Measurements from ENCODE around the gene IQGAP2.

IQGAP2 gene

DNA sequence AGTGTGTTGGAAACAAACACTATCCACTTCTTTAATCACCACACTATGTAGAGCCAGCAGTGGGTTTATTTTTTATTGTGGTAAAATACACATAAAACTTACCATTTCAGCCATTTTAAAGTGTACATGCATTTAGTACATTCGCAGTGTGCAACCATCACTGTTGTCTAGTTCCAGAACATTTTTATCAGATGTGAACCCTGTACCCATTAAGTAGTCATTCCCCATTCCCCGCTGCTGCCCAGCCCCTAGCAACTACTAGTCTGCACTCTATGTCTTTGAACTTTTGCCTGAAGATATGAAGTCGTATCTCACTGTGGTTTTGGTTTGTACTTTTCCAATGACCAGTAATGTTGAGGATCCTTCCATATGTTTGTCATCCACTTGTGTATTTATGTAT lies 282.6 kb downstream of the IQGAP2 start:
- no peak for DNase-seq (ENCODE audit: low read depth in 2 of 2)

DNA sequence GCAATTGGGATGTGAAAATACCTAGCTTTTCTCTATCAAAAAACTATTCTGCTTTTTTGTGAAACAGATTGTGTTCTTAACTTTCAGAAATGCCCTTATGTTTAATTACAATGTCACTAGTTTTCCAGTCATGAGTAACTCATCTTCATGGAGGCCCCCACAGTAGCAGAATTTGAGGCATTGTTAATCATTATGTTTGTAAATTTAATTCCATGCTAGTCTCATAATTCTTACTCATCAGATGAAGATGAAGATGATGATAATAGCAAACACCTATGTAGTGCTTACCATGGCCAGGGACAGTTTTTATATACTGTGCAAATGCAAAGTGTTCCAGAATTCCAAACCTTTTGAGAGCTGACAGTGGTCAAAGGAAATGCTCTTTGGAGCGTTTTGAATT lies 285.1 kb downstream of the IQGAP2 start:
- no peak for DNase-seq (ENCODE audit: low read depth in 2 of 2)

DNA sequence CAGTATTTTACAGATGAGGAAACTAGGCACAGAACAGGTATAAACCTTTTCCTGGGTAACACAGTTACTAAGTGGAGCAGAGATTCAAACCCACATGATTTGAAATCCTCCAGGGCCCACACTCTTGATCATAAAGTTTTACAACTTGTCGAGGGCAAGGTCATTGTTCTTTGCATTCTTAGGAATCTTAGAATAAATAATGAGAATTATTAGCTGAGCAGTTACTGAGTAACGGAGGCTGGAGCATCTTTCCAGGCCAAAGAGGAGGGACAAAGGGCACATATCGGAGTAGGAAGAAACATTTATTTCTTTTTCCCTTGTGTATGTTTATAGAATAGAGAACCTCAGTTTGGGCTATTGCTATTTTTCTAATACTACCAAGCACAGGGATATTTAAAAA lies 285.8 kb downstream of the IQGAP2 start:
- DNase-seq (ENCODE audit: low read depth in 2 of 2): no peak

DNA sequence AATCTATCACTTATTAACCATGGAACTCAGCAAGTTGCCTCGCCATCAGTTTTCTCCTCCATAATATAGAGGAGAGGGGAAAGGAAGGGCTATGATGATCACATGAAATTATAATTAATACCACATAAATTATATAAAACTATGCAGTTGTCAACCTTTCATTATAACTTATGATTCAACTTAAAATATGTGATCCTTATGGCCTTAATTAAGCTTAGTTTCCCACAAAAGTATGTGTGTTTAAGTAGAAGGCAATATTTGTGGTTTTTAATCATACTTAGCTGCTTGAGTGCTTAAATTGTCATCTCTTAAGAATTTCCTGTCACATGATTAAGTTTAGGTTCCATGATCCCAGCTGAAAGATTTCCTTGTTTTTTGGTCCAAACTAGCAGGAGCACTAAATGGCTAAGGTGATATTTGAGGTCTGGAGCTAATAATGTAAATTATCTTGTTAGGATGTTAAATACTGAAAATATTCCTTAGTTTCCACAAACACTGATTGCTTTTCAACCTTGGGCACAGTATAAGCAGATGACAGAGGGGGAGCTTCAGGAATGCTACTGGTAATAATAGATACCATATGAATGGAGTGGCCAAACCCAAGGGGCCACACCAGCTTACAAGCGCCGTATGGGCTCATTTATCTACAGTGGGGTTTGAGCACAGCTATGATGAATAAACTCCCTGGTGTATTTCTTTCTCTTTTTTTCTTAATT lies 286.4 kb downstream of the IQGAP2 start:
- no peak for DNase-seq (ENCODE audit: low read depth in 2 of 2)

DNA sequence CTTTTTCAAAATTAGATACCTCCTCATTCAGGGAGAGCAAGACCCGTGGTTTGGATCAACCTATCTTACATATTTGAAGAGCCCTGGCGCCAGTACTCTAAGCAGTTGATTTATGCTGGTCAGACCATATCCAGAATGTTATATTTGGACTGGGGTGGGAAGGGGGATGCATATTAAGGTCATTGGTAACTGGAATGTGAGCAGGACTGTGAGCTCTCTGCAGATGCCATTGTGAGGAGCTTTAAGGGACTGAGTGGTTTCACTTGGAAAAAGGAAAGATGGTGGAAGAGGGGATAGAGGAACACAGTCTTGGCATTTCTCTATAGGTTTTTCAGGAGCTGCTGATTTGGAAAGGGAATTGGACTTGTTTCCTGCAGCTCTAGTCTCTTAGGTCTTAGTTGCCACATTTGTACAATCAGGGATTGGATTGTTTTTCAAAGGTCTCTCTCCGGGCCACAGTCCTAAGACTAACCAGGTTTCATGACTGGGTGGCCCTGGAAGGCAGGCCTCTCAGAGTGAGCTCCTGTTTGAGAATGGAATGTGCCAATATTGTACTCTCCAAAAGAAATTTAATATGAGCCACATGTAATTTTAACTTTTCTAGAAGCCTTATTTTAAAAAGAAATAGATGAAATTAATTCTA lies 287.1 kb downstream of the IQGAP2 start:
- no peak for DNase-seq (ENCODE audit: low read depth in 2 of 2)

DNA sequence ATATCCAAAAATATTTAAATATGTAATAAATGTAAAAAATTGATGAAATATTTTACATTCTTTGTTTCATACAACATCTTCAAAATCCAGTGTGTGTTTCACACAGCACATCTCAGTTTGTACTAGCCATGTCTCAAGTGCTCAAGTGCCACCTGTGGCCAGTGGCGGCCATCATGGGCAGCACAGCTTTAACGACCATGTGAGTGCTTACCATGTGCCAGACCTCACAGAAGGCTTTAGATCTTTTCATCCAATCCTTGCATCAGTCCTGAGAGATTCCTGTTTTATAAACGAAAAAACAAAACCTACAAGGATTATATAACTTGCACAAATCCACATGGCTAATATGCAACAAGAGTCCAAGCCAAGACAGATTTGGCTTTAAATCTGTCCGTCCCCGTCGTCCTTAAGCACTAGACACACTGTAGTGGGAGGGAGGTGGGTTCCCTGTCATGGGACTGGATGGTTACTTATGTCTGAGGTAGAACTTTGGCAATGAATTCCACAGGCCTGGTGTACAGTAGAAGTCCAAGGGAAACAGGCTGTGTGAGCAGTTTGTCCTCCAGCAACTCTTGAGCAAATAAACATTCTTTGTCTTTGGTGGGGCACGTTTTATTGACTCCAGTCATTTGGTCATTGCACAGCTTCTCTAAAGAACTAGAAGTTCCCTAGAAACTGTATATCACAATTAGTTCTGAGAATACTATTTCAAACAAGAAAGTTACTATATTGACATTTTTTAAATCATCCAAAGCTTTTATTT lies 287.8 kb downstream of the IQGAP2 start:
- DNase-seq (ENCODE audit: low read depth in 2 of 2): no peak

DNA sequence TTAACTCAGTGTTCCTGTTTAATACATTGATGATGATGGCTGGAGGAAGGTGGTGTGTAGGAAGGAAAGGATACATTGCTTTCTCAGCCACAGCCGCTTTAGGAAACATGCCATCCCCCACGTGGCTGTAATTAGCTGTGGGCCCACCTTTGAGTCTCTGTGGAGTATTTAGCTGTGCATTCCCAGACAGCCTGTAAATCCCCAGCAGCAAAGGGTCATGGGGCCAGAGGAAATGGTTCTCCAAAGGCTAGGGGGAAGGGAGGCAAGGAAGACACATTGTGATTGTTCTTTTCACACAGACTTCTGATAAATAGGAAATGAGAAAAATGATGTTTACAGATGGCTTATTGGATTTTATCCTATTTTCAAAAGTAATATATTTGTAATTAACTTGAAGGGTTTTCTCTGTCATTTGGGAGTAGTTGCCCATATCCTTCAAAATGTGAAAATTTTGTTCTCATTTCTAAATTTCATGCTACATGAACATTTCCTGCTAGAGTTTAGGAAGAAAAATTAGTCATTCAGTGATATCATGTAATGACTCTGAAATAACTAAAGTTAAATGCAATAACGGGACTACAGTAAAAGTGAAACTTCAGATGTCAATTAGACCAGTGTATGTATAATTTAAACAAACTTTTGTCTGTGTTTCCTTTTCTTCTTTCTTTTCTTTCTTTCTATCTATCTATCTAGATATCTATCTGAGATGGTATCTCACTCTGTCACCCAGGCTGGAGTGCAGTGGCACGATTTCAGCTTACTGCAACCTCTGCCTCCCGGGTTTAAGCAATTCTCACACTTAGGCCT lies 288.6 kb downstream of the IQGAP2 start:
- DNase-seq (ENCODE audit: low read depth in 2 of 2): no peak

DNA sequence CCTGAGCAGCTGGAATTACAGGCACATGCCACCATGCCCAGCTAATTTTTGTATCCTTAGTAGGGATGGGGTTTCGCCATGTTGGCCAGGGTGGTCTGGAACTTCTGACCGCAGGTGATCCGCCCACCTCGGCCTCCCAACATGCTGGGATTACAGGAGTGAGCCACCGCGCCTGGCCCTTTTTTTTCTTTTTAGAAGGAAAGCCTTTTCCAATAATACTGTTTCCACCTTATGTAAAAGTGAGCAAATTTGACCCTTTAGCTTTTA lies 289.1 kb downstream of the IQGAP2 start:
- no peak for DNase-seq (ENCODE audit: low read depth in 2 of 2)

DNA sequence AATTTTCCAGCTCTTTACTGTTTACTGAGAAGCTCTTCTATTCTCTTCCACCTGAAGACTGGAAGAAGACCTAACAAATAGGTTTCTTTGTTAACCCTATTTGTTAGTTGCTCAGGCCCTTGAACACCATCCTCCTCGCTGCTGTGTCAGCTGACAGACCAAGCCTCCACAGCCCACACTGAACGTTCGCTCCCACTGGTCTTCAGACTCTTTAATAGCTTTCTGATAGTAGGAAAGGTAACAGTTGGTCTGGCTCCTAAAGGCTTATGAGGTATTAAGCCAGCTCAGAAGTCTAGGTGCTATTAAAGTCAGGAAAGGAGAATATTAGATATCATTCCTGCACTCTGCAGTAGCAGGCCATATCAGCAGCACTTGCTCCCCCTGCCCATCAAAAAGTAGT lies 289.6 kb downstream of the IQGAP2 start:
- DNase-seq (ENCODE audit: low read depth in 2 of 2): no peak

DNA sequence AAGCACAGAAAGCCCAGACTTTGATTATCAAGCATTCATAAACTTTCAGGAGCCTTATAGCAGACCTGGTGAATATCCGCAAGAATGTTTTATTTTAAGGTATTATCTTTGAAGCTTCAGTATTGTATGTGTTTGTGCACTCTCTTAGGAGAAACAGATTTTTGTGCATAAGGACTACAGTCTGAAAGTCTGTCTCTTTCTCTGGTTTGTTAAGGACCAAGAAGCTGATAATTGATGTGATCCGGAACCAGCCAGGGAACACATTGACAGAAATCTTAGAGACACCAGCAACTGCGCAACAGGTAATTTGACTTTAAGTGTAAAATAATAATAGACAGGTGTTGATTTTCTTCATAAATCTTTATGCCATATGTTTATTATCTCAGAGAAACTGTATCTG lies 290.1 kb downstream of the IQGAP2 start:
- DNase-seq (ENCODE audit: low read depth in 2 of 2): no peak

DNA sequence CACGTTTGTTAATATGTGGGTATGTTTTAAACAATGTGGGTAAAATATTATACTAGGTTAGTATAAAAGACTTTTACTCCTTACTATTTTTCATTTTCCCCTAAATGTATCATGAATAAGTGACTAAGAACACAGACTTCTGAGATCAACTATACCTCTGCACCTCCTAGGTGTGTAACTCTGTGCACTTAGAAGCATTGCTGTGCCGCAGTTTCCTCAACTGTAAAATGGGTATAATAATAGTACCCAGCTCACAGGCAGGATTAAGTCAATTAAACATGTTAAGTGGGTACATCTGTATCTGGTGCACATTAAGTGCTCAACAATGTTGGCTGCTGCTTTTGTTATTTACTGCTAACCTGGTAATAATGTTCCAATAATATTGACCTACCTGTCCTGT lies 291.2 kb downstream of the IQGAP2 start:
- no peak for DNase-seq (ENCODE audit: low read depth in 2 of 2)

DNA sequence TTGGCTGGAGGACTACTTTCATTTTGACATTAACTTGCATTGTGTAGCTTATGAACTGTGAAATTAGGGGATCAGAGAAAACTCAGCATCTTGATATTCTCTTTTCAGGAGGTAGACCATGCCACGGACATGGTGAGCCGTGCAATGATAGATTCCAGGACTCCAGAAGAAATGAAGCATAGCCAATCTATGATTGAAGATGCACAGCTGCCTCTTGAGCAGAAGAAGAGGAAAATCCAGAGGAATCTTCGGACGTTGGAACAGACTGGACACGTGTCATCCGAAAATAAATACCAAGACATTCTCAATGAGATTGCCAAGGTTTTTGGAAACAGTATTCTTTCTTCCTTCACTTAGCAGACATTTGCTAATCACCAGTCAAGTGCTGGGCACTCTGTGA lies 292.3 kb downstream of the IQGAP2 start:
- DNase-seq (ENCODE audit: low read depth in 2 of 2): no peak

DNA sequence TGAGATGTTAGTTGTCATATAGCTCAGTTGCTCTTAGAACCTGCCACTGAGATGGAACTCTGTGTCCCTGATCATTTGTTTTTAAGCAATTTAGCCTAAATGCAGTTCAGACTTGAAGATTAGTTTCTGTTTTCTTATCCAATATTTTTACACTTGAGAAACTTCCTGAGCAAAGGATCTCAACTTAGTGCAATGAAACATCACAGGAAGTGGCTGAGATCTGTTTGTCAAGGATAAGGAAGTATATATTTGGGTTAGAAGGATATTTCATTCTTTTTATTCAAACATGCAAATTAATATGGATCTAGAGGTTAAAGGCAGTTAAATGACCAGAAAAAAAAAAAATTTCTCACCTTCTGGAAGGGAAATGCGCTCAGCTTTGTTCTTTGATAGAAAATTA lies 293.2 kb downstream of the IQGAP2 start:
- DNase-seq (ENCODE audit: low read depth in 2 of 2): no peak

DNA sequence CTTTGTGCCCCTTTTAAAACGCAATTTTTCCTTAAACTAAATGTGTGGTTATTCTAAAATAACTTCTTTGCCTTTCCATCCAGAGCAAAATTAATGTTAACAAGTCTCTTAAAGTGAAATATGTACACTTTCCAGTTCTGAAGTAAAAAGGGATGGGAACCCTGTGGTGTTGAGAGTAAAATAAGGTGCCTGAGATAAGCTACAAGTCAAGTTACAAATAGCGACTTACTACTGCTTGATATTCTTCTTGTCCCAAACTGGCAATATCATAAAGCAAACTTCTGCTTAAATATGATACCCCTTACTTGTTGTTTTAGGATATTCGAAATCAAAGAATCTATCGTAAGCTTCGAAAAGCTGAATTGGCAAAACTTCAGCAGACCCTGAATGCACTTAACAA lies 294.6 kb downstream of the IQGAP2 start:
- no peak for DNase-seq (ENCODE audit: low read depth in 2 of 2)

DNA sequence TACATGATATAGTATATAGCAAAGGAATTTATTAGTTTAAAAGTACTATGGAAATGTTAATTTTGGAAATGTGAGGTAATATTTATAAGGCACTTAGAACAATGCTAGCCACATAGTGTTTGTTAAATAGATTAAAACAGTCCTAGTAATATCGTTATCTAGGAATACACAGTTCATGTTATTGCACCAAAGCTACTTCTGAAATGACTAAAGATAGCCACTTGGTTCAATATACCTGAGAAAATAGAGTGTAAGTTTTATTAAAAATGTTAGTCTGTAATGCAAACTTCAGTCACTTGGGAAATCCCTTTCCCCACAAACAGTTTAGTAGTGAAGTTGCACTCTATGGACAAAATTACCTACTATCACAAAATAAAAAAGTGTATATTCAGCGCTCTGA lies 297.5 kb downstream of the IQGAP2 start:
- no peak for DNase-seq (ENCODE audit: low read depth in 2 of 2)

DNA sequence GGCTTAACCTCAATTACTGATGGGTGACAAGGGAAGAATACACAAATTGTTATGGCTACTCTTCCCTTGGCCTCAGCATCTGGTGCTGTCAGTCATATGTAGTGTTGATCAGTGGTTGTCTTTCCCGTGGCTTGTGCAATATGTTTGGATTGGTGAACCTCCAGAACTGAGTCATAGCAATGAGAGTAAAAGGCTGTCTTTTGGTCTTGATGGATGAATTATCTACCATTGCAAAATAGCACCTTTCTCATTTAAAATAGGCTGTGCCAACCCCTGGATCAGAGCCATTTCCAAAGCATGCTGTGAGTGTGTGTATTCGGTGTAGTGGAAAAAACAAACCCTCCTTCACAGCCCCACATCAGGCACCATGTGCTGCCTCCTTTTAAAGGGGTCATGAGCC lies 298.2 kb downstream of the IQGAP2 start:
- DNase-seq (ENCODE audit: low read depth in 2 of 2): no peak

DNA sequence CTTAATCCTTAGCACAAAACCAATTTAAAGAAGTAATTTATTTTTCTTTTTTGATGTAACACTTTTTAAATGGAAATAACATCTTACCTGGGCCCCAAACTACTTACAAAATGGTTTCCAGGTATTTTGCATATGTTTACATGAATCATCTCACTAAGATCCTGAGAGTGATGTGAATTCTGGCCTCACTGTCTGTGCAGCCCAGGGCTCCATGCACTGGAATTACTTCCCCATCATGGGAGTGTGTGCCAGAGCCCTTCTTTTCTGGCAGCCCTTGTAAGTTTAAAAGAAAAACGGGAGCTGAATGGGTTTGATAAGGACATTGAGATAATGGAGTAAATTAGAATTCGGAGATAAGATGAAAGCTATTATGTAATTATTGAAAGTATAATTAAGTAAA lies 300.6 kb downstream of the IQGAP2 start:
- DNase-seq (ENCODE audit: low read depth in 2 of 2): no peak

DNA sequence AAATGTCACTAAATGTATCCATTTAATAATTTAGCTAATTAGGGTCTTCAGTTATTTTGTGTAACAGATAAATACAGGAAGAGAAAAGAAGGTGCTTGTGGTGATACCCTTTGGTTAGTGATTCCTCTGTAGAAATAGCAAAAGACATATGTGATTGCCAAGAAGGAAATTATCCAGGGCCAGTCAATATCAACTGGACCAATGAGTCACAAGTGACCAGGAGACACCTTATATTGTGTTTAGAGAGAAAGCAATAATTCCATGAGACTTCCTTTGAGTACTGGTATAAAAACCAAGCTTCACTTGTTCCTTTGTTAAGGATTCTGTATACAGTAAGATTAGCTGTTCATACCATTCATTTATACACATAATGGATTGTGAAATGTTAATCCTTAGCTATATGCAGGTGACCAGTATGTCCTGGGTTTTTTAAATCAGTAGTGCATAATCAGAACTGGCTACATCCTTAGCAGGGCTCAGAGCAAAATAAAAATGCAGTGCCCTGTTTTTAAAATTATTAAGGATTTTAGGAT lies 301.1 kb downstream of the IQGAP2 start:
- no peak for DNase-seq (ENCODE audit: low read depth in 2 of 2)

DNA sequence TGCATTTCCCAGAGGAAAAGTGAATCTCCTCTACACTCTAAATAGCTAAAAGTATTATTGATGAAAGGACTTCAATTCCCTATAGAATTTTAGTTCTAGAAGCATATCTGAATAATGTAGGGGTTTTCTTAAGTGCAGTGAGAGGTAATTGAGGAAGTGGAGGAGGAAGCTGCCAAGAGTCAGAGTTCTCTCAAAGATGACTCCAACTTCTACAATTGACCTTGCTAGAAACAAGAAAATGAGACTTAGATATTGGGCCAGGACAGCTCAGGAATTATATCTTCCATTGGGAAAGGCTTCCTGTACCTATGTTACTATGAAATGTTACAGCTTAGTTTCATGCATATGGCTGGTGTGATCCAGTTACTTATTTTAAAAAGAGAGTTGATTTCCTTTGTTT lies 302.5 kb downstream of the IQGAP2 start:
- no peak for DNase-seq (ENCODE audit: low read depth in 2 of 2)

DNA sequence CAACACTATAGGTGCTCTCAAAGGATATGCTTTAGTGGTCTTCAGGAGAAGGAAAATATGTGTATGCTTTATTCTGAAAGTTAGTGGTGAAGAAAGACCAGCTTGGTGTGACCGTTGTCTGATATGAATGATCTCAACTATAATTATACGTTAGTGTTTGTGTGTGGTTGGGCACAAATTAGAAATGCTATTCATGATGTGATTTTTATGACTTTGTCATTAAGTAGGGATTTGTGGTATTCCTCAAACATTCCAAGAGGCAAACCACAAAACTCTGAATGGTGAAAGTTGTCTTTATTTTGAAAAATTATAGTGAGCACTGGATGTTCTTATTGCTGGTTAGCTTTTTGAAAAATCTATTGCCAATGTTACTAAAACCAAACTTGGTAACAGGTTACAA lies 306.7 kb downstream of the IQGAP2 start:
- DNase-seq (ENCODE audit: low read depth in 2 of 2): no peak

DNA sequence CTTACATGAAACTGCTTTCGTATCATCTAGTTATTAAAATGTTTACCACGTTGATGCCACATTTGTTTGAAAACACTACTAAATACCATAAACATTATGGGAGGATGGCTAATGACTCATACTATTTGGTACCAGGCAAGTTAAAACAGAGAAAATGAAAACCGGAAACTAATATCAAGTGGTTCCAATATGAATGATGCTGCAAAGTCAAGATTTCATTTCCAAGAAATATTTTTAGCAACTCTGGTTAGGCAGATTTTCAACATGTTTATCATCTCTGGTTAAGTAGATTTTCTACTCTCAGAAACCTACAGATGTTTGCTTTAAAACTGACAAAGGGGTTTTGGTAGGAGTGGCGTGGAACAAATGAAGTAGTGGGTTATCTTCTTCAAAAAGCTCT lies 307.9 kb downstream of the IQGAP2 start:
- DNase-seq (ENCODE audit: low read depth in 2 of 2): no peak

DNA sequence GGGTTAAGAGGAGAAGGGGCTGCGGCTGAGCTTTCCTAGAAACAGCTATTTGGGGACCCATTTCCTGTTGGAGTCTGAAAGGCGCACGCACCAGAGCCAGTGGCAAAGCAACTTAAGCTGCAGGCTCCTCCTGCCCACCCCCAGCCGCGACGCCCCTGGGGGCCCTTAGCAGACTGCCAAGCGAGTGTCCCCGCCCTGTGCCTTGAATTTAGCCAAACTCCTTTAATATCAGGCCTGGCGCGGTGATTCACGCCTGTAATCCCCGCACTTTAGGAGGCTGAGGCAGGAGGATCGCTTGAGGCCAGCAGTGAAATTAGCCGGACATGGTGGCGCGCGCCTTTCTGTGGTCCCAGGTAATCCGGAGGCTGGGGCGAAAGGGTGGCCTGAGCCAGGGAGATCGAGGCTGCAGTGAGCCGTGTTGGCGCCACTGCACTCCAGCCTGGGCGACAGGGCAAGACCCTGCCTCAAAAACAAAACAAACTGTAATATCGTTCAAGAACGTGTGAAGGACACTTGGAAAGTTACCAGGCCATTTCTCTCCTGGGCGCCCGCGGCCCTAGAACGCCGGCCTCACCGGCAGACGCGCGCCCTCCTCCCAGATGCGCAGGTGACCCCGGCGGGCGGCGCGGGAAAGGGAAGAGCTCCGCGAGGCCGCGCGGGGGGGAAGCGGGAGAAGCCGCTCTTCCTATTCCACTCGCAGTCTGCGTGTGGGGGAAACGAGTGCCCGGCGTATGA lies 311.8 kb downstream of the IQGAP2 start:
- no peak for DNase-seq (ENCODE audit: low read depth in 2 of 2)
